HepG2 (cell line): Measurements from ENCODE around the gene TBC1D20. TPM values are rescaled to one million over a fixed set of nuclear protein-coding genes. Genes with fewer than 3 reads are reported as not detected.

Experiments used
- ATM ChIP-seq: fragments of 450-650 bp; IDR thresholded peaks from 2 replicates; pipeline ENCODE4 v1.7.1; 2017; ENCODE audit warnings: mild to moderate bottlenecking, borderline replicate concordance
- FOXP4 ChIP-seq: sonication (generic); formaldehyde crosslinking; IDR thresholded peaks from 2 replicates; pipeline ENCODE4 v1.4.0; 2020; ENCODE audit warnings: missing genetic modification reagents
- HIC2 ChIP-seq: sonication (generic); formaldehyde crosslinking; IDR thresholded peaks from 2 replicates; pipeline ENCODE4 v1.9.0; 2022; ENCODE audit warnings: low read depth, missing genetic modification reagents
- HMGA1 ChIP-seq: sonication (generic); formaldehyde crosslinking; conservative IDR thresholded peaks from 2 replicates; pipeline ENCODE4 v1.4.0; 2020; ENCODE audit warnings: missing genetic modification reagents
- HOXA3 ChIP-seq: sonication (generic); formaldehyde crosslinking; IDR thresholded peaks from 2 replicates; pipeline ENCODE4 v1.5.0; 2020; ENCODE audit warnings: missing genetic modification reagents
- IRF1 ChIP-seq: sonication (generic); formaldehyde crosslinking; IDR thresholded peaks from 2 replicates; pipeline ENCODE4 v1.4.0; 2020; ENCODE audit warnings: low read depth, mild to moderate bottlenecking, missing genetic modification reagents
- MIER2 ChIP-seq: IDR thresholded peaks from 2 replicates; pipeline ENCODE4 v1.6.1; 2016; ENCODE audit warnings: missing biosample characterization, missing genetic modification reagents
- MYC ChIP-seq: sonication (generic); formaldehyde crosslinking; IDR thresholded peaks from 2 replicates; pipeline ENCODE4 v1.9.0; 2021; ENCODE audit warnings: missing genetic modification reagents, borderline replicate concordance
- PITX1 ChIP-seq: sonication (generic); formaldehyde crosslinking; IDR thresholded peaks from 2 replicates; pipeline ENCODE4 v1.5.1; 2020; ENCODE audit warnings: mild to moderate bottlenecking, missing genetic modification reagents
- PPARG ChIP-seq: conservative IDR thresholded peaks from 2 replicates; pipeline ENCODE4 v1.6.1; 2016; ENCODE audit warnings: missing biosample characterization, missing genetic modification reagents
- SMAD9 ChIP-seq: sonication (generic); formaldehyde crosslinking; IDR thresholded peaks from 2 replicates; pipeline ENCODE4 v1.5.1; 2020; ENCODE audit warnings: mild to moderate bottlenecking, missing genetic modification reagents
- SOX6 ChIP-seq, 2 experiments: fragments of 450-650 bp in 1 of 2; sonication (generic) in 1 of 2; formaldehyde crosslinking in 1 of 2; IDR thresholded peaks; 2 replicates each; pipeline versions ENCODE4 v1.4.0 to v1.6.1; 2017 to 2020; ENCODE audit warnings: antibody characterized with exemption in 1 of 2, mild to moderate bottlenecking in 1 of 2, missing genetic modification reagents in 1 of 2
- ZBTB20 ChIP-seq: sonication (generic); formaldehyde crosslinking; IDR thresholded peaks from 2 replicates; pipeline ENCODE4 v1.8.1; 2023; ENCODE audit warnings: missing genetic modification reagents, low read depth, mild to moderate bottlenecking, borderline replicate concordance
- ZFP37 ChIP-seq: sonication (generic); formaldehyde crosslinking; IDR thresholded peaks from 2 replicates; pipeline ENCODE4 v1.4.0; 2020; ENCODE audit warnings: missing genetic modification reagents, borderline replicate concordance
- ZNF10 ChIP-seq: sonication (generic); formaldehyde crosslinking; IDR thresholded peaks from 2 replicates; pipeline ENCODE4 v1.4.0; 2020; ENCODE audit warnings: mild to moderate bottlenecking, low read depth, missing genetic modification reagents, borderline replicate concordance
- ZNF142 ChIP-seq: sonication (generic); formaldehyde crosslinking; IDR thresholded peaks from 2 replicates; pipeline ENCODE4 v1.4.0; 2020; ENCODE audit warnings: missing genetic modification reagents
- ZNF543 ChIP-seq: sonication (generic); formaldehyde crosslinking; IDR thresholded peaks from 2 replicates; pipeline ENCODE4 v1.4.0; 2020; ENCODE audit warnings: mild to moderate bottlenecking, missing genetic modification reagents
- ZNF563 ChIP-seq: sonication (generic); formaldehyde crosslinking; IDR thresholded peaks from 2 replicates; pipeline ENCODE4 v1.8.0; 2022; ENCODE audit warnings: mild to moderate bottlenecking, moderate library complexity, missing genetic modification reagents
- ZNF768 ChIP-seq: sonication (generic); formaldehyde crosslinking; IDR thresholded peaks from 2 replicates; pipeline ENCODE4 v1.4.0; 2020; ENCODE audit warnings: missing genetic modification reagents
- ZNF773 ChIP-seq: sonication (generic); formaldehyde crosslinking; IDR thresholded peaks from 2 replicates; pipeline ENCODE4 v1.4.0; 2020; ENCODE audit warnings: missing genetic modification reagents, borderline replicate concordance
- ZSCAN20 ChIP-seq: sonication (generic); formaldehyde crosslinking; IDR thresholded peaks from 2 replicates; pipeline ENCODE4 v1.4.0; 2020; ENCODE audit warnings: missing genetic modification reagents, mild to moderate bottlenecking, borderline replicate concordance
- polyA plus RNA-seq, 8 experiments: library from polyadenylated mRNA; depleted of rRNA in 3 of 8; stranded (reverse) in 7 of 8; unstranded in 1 of 8; fragments of >200 nt; fragmentation: Illumina TruSeq in 4 of 8; extraction: Trizol in 4 of 8; gene quantifications; 2 replicates each; pipeline versions ENCODE4 v1.2.1 to v1.2.3, GENCODE V29; 2011 to 2016; ENCODE audit warnings: low read depth in 4 of 8, missing spikeins in 1 of 8, mixed read lengths in 1 of 8; ENCODE audit not compliant: insufficient read depth in 1 of 8
- total RNA-seq, 5 experiments: library from RNA; depleted of rRNA; stranded (reverse); fragments of >200 nt; fragmentation: Illumina TruSeq; extraction: Trizol; gene quantifications; 2 replicates each; pipeline ENCODE4 v1.2.3, GENCODE V29; 2016; ENCODE audit warnings: low read depth in 1 of 5

TBC1D20 gene
- total and polyA plus RNA-seq, 2 of the 13 experiments (the other 11 are each of a cell fraction or from before 2014, with no cell fraction given), result 36.6 to 47.1 TPM

- no peak for TF ChIP-seq ZNF142
- TF ChIP-seq SOX6 (IDR thresholded peaks at IDR 0.05), result no peak
- TF ChIP-seq SOX6 (CRISPR knock-in tag; IDR thresholded peaks at IDR 0.05), result no peak
- no peak for TF ChIP-seq PPARG
- TF ChIP-seq HMGA1 (CRISPR knock-in tag), result no peak
- TF ChIP-seq ZNF563 (CRISPR knock-in tag), result 0 out of 2 replicates have a peak, but pooled peaks have one; percentile 39
- no peak for TF ChIP-seq ZBTB20
- TF ChIP-seq ZFP37 (CRISPR knock-in tag), result no peak
- no peak for TF ChIP-seq IRF1 (CRISPR knock-in tag)
- 0 out of 2 replicates have a peak, but pooled peaks have one; percentile 5 for TF ChIP-seq ZNF543 (CRISPR knock-in tag)
- TF ChIP-seq HIC2 (CRISPR knock-in tag), result no peak
- TF ChIP-seq HOXA3, result no peak
- no peak for TF ChIP-seq PITX1
- no peak for TF ChIP-seq ZSCAN20
- TF ChIP-seq SMAD9, result no peak
- TF ChIP-seq ZNF773, result no peak
- TF ChIP-seq ZNF10 (CRISPR knock-in tag), result no peak
- TF ChIP-seq ATM, result no peak
- peak; percentile 57; the same call in 1 of the 2 replicates for TF ChIP-seq ZNF768 (CRISPR knock-in tag)
- TF ChIP-seq MIER2 (CRISPR knock-in tag), result no peak; the same call in 1 of the 2 replicates
- TF ChIP-seq MYC, result no peak
- no peak for TF ChIP-seq FOXP4 (CRISPR knock-in tag)
Observed at GRCh38 chr20:396252-396618, 66.1 kb downstream of the TBC1D20 start (continued).
